ENCODE data around the gene VWCE. TPM values are rescaled to one million over a fixed set of nuclear protein-coding genes. Genes with fewer than 3 reads are reported as not detected.
A peak's percentile ranks its signal among the peaks of the same experiment; 100 is the strongest.
"Not testable (repeated sequence)": the region's sequence is repeated elsewhere in the genome, so short reads cannot be mapped to it uniquely, and the experiment has no call there.

Gene VWCE
- total RNA-seq, 1 donor from 2014 or later = 19.2 TPM

GRCh38 chr11:61232548-61233145 lies 62.5 kb downstream of the VWCE start:
- H3K4me1 ChIP-seq; H3K27me3 ChIP-seq; H3K27ac ChIP-seq; H3K4me3 ChIP-seq; H3K36me3 ChIP-seq; intact Hi-C loops (cut with DNase I); DNase-seq (ENCODE audit: low spot score in 2 of 2); H3K9me3 ChIP-seq: not testable (repeated sequence)

GRCh38 chr11:61231585-61231984 lies 63.5 kb downstream of the VWCE start:
- H3K27me3 ChIP-seq; H3K4me3 ChIP-seq; DNase-seq (ENCODE audit: low spot score in 2 of 2); intact Hi-C loops (cut with DNase I); H3K9me3 ChIP-seq; H3K27ac ChIP-seq; H3K4me1 ChIP-seq; H3K36me3 ChIP-seq: not testable (repeated sequence)

- H3K9me3 ChIP-seq; DNase-seq (ENCODE audit: low spot score in 2 of 2); H3K36me3 ChIP-seq; H3K27ac ChIP-seq; H3K27me3 ChIP-seq; intact Hi-C loops (cut with DNase I); H3K4me3 ChIP-seq; H3K4me1 ChIP-seq: not testable (repeated sequence)
Measured at GRCh38 chr11:61231033-61231432, 64.1 kb downstream of the VWCE start.

GRCh38 chr11:61229458-61229857 lies 65.7 kb downstream of the VWCE start:
- H3K4me3 ChIP-seq; H3K27me3 ChIP-seq; H3K9me3 ChIP-seq; intact Hi-C loops (cut with DNase I); H3K27ac ChIP-seq; DNase-seq (ENCODE audit: low spot score in 2 of 2); H3K4me1 ChIP-seq; H3K36me3 ChIP-seq: not testable (repeated sequence)

- H3K4me1 ChIP-seq; H3K9me3 ChIP-seq; DNase-seq (ENCODE audit: low spot score in 2 of 2); H3K36me3 ChIP-seq; H3K27ac ChIP-seq; H3K4me3 ChIP-seq; H3K27me3 ChIP-seq; intact Hi-C loops (cut with DNase I): not testable (repeated sequence)
Measured at GRCh38 chr11:61226457-61227137, 68.5 kb downstream of the VWCE start.

GRCh38 chr11:61222692-61223091 lies 72.4 kb downstream of the VWCE start:
- H3K27me3 ChIP-seq; H3K4me1 ChIP-seq; H3K4me3 ChIP-seq; H3K9me3 ChIP-seq; H3K36me3 ChIP-seq; DNase-seq (ENCODE audit: low spot score in 2 of 2); H3K27ac ChIP-seq; intact Hi-C loops (cut with DNase I): not testable (repeated sequence)

GRCh38 chr11:61222047-61222446 lies 73.1 kb downstream of the VWCE start, which contains the start of gene PGA4:
PGA4 (plus strand) TSS chr11:61222347; CDS start chr11:61222401, 54 bp downstream.
- H3K9me3 ChIP-seq; H3K27ac ChIP-seq; H3K27me3 ChIP-seq; H3K36me3 ChIP-seq; H3K4me3 ChIP-seq; DNase-seq (ENCODE audit: low spot score in 2 of 2); H3K4me1 ChIP-seq; intact Hi-C loops (cut with DNase I): not testable (repeated sequence)

- H3K9me3 ChIP-seq; H3K27me3 ChIP-seq; H3K27ac ChIP-seq; H3K36me3 ChIP-seq; H3K4me1 ChIP-seq; intact Hi-C loops (cut with DNase I); H3K4me3 ChIP-seq: not testable (repeated sequence)
- DNase-seq (ENCODE audit: low spot score in 2 of 2) = peak in 1 of 2 donors; percentile 16
Measured at GRCh38 chr11:61219016-61219415, 76.1 kb downstream of the VWCE start.

GRCh38 chr11:61218306-61218705 lies 76.8 kb downstream of the VWCE start:
- H3K36me3 ChIP-seq; H3K27me3 ChIP-seq; DNase-seq (ENCODE audit: low spot score in 2 of 2); intact Hi-C loops (cut with DNase I); H3K4me1 ChIP-seq; H3K9me3 ChIP-seq; H3K27ac ChIP-seq; H3K4me3 ChIP-seq: not testable (repeated sequence)

GRCh38 chr11:61213711-61214324 lies 81.3 kb downstream of the VWCE start:
- DNase-seq (ENCODE audit: low spot score in 2 of 2); H3K36me3 ChIP-seq; H3K4me1 ChIP-seq; H3K27me3 ChIP-seq; H3K9me3 ChIP-seq; H3K27ac ChIP-seq; H3K4me3 ChIP-seq; intact Hi-C loops (cut with DNase I): not testable (repeated sequence)

GRCh38 chr11:61212202-61212601 lies 82.9 kb downstream of the VWCE start:
- DNase-seq (ENCODE audit: low spot score in 2 of 2); H3K9me3 ChIP-seq; H3K4me1 ChIP-seq; H3K4me3 ChIP-seq; H3K27me3 ChIP-seq; H3K27ac ChIP-seq; H3K36me3 ChIP-seq; intact Hi-C loops (cut with DNase I): not testable (repeated sequence)

- H3K27ac ChIP-seq; DNase-seq (ENCODE audit: low spot score in 2 of 2); H3K4me3 ChIP-seq; H3K36me3 ChIP-seq; H3K4me1 ChIP-seq; H3K27me3 ChIP-seq; intact Hi-C loops (cut with DNase I); H3K9me3 ChIP-seq: not testable (repeated sequence)
Measured at GRCh38 chr11:61211327-61211952, 83.7 kb downstream of the VWCE start.

GRCh38 chr11:61210629-61211028 lies 84.5 kb downstream of the VWCE start:
- H3K9me3 ChIP-seq; H3K4me3 ChIP-seq; intact Hi-C loops (cut with DNase I); H3K27me3 ChIP-seq; DNase-seq (ENCODE audit: low spot score in 2 of 2); H3K27ac ChIP-seq; H3K4me1 ChIP-seq; H3K36me3 ChIP-seq: not testable (repeated sequence)
